CD14-positive monocyte (primary cell): ENCODE measurements around the gene METTL24. TPM values are rescaled to one million over a fixed set of nuclear protein-coding genes. Genes with fewer than 3 reads are reported as not detected.
"Not testable (repeated sequence)": the region's sequence is repeated elsewhere in the genome, so short reads cannot be mapped to it uniquely, and the experiment has no call there.

ENCODE experiments used
- DNase-seq, 3 donors: peaks; one replicate each; pipeline ENCODE4 v3.0.0-alpha.2; 2011 to 2022
- H2AFZ ChIP-seq: 2 replicates; pipeline ENCODE4 v1.6.0; 2012; ENCODE audit warnings: mild to moderate bottlenecking, low read depth, low read length, inconsistent platforms; ENCODE audit not compliant: insufficient read depth, poor library complexity, severe bottlenecking
- H3K27ac ChIP-seq, 2 donors: 1 replicate in 1 of 2; 2 replicates in 1 of 2; pipeline ENCODE4 v1.5.1; 2012 to 2013; ENCODE audit warnings: low read length in 2 of 2, control low read depth in 1 of 2, inconsistent platforms in 1 of 2, low read depth in 1 of 2, mild to moderate bottlenecking in 1 of 2
- H3K27me3 ChIP-seq, 2 donors: one replicate each; pipeline versions ENCODE4 v1.6.0 to v1.6.1; 2011 to 2013; ENCODE audit warnings: low read length in 2 of 2; ENCODE audit not compliant: control insufficient read depth in 2 of 2, insufficient read depth in 2 of 2
- H3K36me3 ChIP-seq, 2 donors: replicated peaks in 1 of 2; 1 replicate in 1 of 2; 2 replicates in 1 of 2; pipeline versions ENCODE4 v1.5.1 to v1.6.1; 2012 to 2013; ENCODE audit warnings: low read length in 2 of 2, control low read depth in 1 of 2, inconsistent platforms in 1 of 2, mild to moderate bottlenecking in 1 of 2; ENCODE audit not compliant: insufficient read depth in 2 of 2, control insufficient read depth in 1 of 2
- H3K4me1 ChIP-seq, 2 donors: 1 replicate in 1 of 2; 2 replicates in 1 of 2; pipeline versions ENCODE4 v1.5.1 to v1.6.1; 2012 to 2013; ENCODE audit warnings: low read length in 2 of 2, control low read depth in 1 of 2, inconsistent platforms in 1 of 2, mild to moderate bottlenecking in 1 of 2, moderate library complexity in 1 of 2; ENCODE audit not compliant: insufficient read depth in 2 of 2, control insufficient read depth in 1 of 2
- H3K4me2 ChIP-seq: replicated peaks from 2 replicates; pipeline ENCODE3; 2012; ENCODE audit warnings: low read length, moderate library complexity, mild to moderate bottlenecking; ENCODE audit not compliant: poor library complexity, severe bottlenecking; ENCODE audit errors: extremely low read depth
- H3K4me3 ChIP-seq, 3 experiments: fragments of 200-600 bp in 1 of 3; sonication (generic) in 1 of 3; replicated peaks in 1 of 3; 1 replicate in 2 of 3; 2 replicates in 1 of 3; pipeline ENCODE4 v1.5.1; 2011 to 2013; ENCODE audit warnings: low read length in 3 of 3, mild to moderate bottlenecking in 3 of 3, control low read depth in 2 of 3, low read depth in 2 of 3, inconsistent platforms in 1 of 3, moderate library complexity in 1 of 3
- H3K79me2 ChIP-seq: 2 replicates; pipeline ENCODE4 v1.6.0; 2012; ENCODE audit warnings: mild to moderate bottlenecking, control low read depth, inconsistent platforms, low read length, moderate library complexity; ENCODE audit not compliant: insufficient read depth
- H3K9ac ChIP-seq: 2 replicates; pipeline ENCODE4 v1.6.0; 2017; ENCODE audit warnings: low read length, mild to moderate bottlenecking; ENCODE audit not compliant: insufficient read depth, poor library complexity, severe bottlenecking
- H3K9me3 ChIP-seq, 2 donors: replicated peaks in 1 of 2; 1 replicate in 1 of 2; 2 replicates in 1 of 2; pipeline versions ENCODE4 v1.5.1 to v1.6.1; 2012 to 2013; ENCODE audit warnings: low read length in 2 of 2, control low read depth in 1 of 2; ENCODE audit not compliant: control insufficient read depth in 1 of 2, insufficient read depth in 1 of 2
- H4K20me1 ChIP-seq: 2 replicates; pipeline ENCODE4 v1.6.0; 2012; ENCODE audit warnings: mild to moderate bottlenecking, low read length, control low read depth, moderate library complexity; ENCODE audit not compliant: insufficient read depth
- H3K27ac Mint-ChIP-seq, 7 donors: one replicate each; pipeline ENCODE4 v1.8.0; 2020; ENCODE audit warnings: mild to moderate bottlenecking in 7 of 7, mixed read lengths in 7 of 7, moderate library complexity in 6 of 7, inconsistent platforms in 2 of 7
- H3K27me3 Mint-ChIP-seq, 3 donors: one replicate each; pipeline ENCODE4 v1.8.0; 2021 to 2022; ENCODE audit warnings: low read depth in 3 of 3, mild to moderate bottlenecking in 3 of 3, mixed read lengths in 3 of 3, moderate library complexity in 3 of 3, inconsistent platforms in 1 of 3
- H3K36me3 Mint-ChIP-seq, 2 donors: one replicate each; pipeline ENCODE4 v1.8.0; 2020; ENCODE audit warnings: mixed read lengths in 2 of 2, inconsistent platforms in 1 of 2, mild to moderate bottlenecking in 1 of 2
- H3K4me1 Mint-ChIP-seq: one replicate; pipeline ENCODE4 v1.8.0; 2020; ENCODE audit warnings: mild to moderate bottlenecking, mixed read lengths
- H3K4me3 Mint-ChIP-seq, 2 donors: one replicate each; pipeline ENCODE4 v1.8.0; 2020; ENCODE audit warnings: mild to moderate bottlenecking in 2 of 2, mixed read lengths in 2 of 2, moderate library complexity in 1 of 2
- H3K9me3 Mint-ChIP-seq, 7 donors: one replicate each; pipeline ENCODE4 v1.8.0; 2020 to 2022; ENCODE audit warnings: mixed read lengths in 7 of 7, mild to moderate bottlenecking in 6 of 7, moderate library complexity in 6 of 7, inconsistent platforms in 2 of 7
- CTCF ChIP-seq: fragments of 200-600 bp; IDR thresholded peaks from one replicate; pipeline ENCODE4 v1.8.0; 2022; ENCODE audit warnings: antibody characterized with exemption, mild to moderate bottlenecking
- WGBS: methylation state at CpG from one replicate; pipeline ENCODE4 v1.1.5; 2013; ENCODE audit warnings: missing lambda C conversion rate; ENCODE audit not compliant: insufficient coverage; 5-methylcytosine and 5-hydroxymethylcytosine counted together
- intact Hi-C, 2 donors: fragments of 100-400 bp; cut with micrococcal nuclease; formaldehyde crosslinking; loops; one replicate each; pipeline versions ENCODE4 v1.15.0 to v1.15.1; 2023
- polyA plus RNA-seq, 3 donors: library from polyadenylated mRNA; depleted of rRNA in 1 of 3; unstranded in 2 of 3; stranded (reverse) in 1 of 3; fragments of 300-500 nt in 2 of 3; fragments of >200 nt in 1 of 3; fragmentation: Illumina TruSeq in 2 of 3; gene quantifications; 1 replicate in 2 of 3; 2 replicates in 1 of 3; pipeline ENCODE4 v1.2.3, GENCODE V29; 2012 to 2021

Gene METTL24
- polyA plus RNA-seq, 3 donors: not detected

- no peak overlapping the region for H3K4me3 ChIP-seq
- no peak overlapping the region for H2AFZ ChIP-seq
- H3K36me3 ChIP-seq: no peaks in the 10 kb centered on the region
- no peak overlapping the region for H3K4me3 Mint-ChIP-seq
- DNase-seq: no peak
- H3K27me3 Mint-ChIP-seq: peaks cover 6 to 11% (median 7%) of the 10 kb centered on the region in 3 donors
- H3K79me2 ChIP-seq: no peaks in the 10 kb centered on the region
- H3K9me3 ChIP-seq: no peaks in the 10 kb centered on the region
- H3K36me3 Mint-ChIP-seq: peaks cover 0 to under 1% of the 10 kb centered on the region in 2 donors
- no peaks in the 10 kb centered on the region for H3K4me1 ChIP-seq
- H3K27ac ChIP-seq: no peak overlapping the region
- peaks cover under 1% of the 10 kb centered on the region for H3K4me1 Mint-ChIP-seq
- no peaks in the 10 kb centered on the region for H3K9me3 Mint-ChIP-seq
- no peak overlapping the region for H3K4me2 ChIP-seq
- no peak overlapping the region for H3K27ac Mint-ChIP-seq
- intact Hi-C loops: no loop called here
- no peak overlapping the region for H3K9ac ChIP-seq
- no CpG with 5 or more reads among the region's 3 CpGs for WGBS
- H3K27me3 ChIP-seq: peaks cover 7 to 9% of the 10 kb centered on the region in 2 donors
- TF ChIP-seq CTCF: no peak
- H4K20me1 ChIP-seq: no peaks in the 10 kb centered on the region
Measured at GRCh38 chr6:110351546-110351945, 6.6 kb downstream of the METTL24 start.

GRCh38 chr6:110350593-110350992, 7.6 kb downstream of the METTL24 start:
- H3K9me3 Mint-ChIP-seq, H3K4me3 ChIP-seq, H3K79me2 ChIP-seq, H3K4me3 Mint-ChIP-seq, H3K4me2 ChIP-seq, H2AFZ ChIP-seq, H3K27me3 ChIP-seq, H4K20me1 ChIP-seq, H3K9ac ChIP-seq, H3K27me3 Mint-ChIP-seq, H3K36me3 Mint-ChIP-seq, DNase-seq, H3K27ac ChIP-seq, H3K36me3 ChIP-seq, H3K9me3 ChIP-seq, H3K4me1 Mint-ChIP-seq, intact Hi-C loops, H3K27ac Mint-ChIP-seq, H3K4me1 ChIP-seq: not testable (repeated sequence)
- 100% methylated on average over 1 of the region's 7 CpGs for WGBS
